Osteoblast (primary cell): Measurements from ENCODE around the gene AIRE. TPM values are rescaled to one million over a fixed set of nuclear protein-coding genes. Genes with fewer than 3 reads are reported as not detected.

ENCODE experiments used
- DNase-seq: peaks from one replicate; pipeline ENCODE4 v3.0.0; 2011; ENCODE audit warnings: low spot score, mixed read lengths; ENCODE audit not compliant: insufficient read length; ENCODE audit errors: missing footprints
- H2AFZ ChIP-seq: 2 replicates; pipeline ENCODE4 v1.6.0; 2011; ENCODE audit warnings: mild to moderate bottlenecking, low read length
- H3K27ac ChIP-seq: 2 replicates; pipeline ENCODE4 v1.5.1; 2011; ENCODE audit warnings: mild to moderate bottlenecking, low read depth, low read length, moderate library complexity
- H3K27me3 ChIP-seq: 2 replicates; pipeline ENCODE4 v1.6.0; 2012; ENCODE audit warnings: mild to moderate bottlenecking, control low read depth, inconsistent platforms, low read length, moderate library complexity; ENCODE audit not compliant: insufficient read depth
- H3K36me3 ChIP-seq: 2 replicates; pipeline ENCODE4 v1.5.1; 2011; ENCODE audit warnings: mild to moderate bottlenecking, low read length, control low read depth, moderate library complexity; ENCODE audit not compliant: insufficient read depth
- H3K4me1 ChIP-seq: 2 replicates; pipeline ENCODE4 v1.5.1; 2011; ENCODE audit warnings: mild to moderate bottlenecking, low read length, control low read depth, moderate library complexity; ENCODE audit not compliant: insufficient read depth
- H3K4me2 ChIP-seq: 2 replicates; pipeline ENCODE4 v1.6.0; 2011; ENCODE audit warnings: mild to moderate bottlenecking, low read length; ENCODE audit not compliant: insufficient read depth
- H3K4me3 ChIP-seq: fragments of 200-600 bp; sonication (generic); 3 replicates; pipeline ENCODE4 v1.5.1; 2012; ENCODE audit warnings: mild to moderate bottlenecking, low read length, inconsistent platforms; ENCODE audit not compliant: insufficient read depth
- H3K79me2 ChIP-seq: 2 replicates; pipeline ENCODE4 v1.6.0; 2012; ENCODE audit warnings: mild to moderate bottlenecking, low read length, control low read depth, inconsistent platforms; ENCODE audit not compliant: insufficient read depth
- H3K9me3 ChIP-seq: 2 replicates; pipeline ENCODE4 v1.5.1; 2011; ENCODE audit warnings: low read depth, low read length, control low read depth
- H4K20me1 ChIP-seq: 2 replicates; pipeline ENCODE4 v1.6.0; 2012; ENCODE audit warnings: mild to moderate bottlenecking, low read length, control low read depth; ENCODE audit not compliant: insufficient read depth
- total RNA-seq: library from RNA; depleted of rRNA; stranded (reverse); fragments of >200 nt; gene quantifications from 2 replicates; pipeline ENCODE4 v1.2.3, GENCODE V29; 2012
- TF ChIP-seq, protein P1 (sequence below): IDR thresholded peaks from 2 replicates; pipeline ENCODE4 v1.5.1; 2011; ENCODE audit warnings: mild to moderate bottlenecking, low read depth, low read length, moderate library complexity; ENCODE audit errors: extremely low read depth

Gene AIRE
- total RNA-seq, 1 donor: not detected

- H3K79me2 ChIP-seq: no peaks in the 10 kb centered on the region
- no peak for DNase-seq
- TF ChIP-seq, protein P1, sequence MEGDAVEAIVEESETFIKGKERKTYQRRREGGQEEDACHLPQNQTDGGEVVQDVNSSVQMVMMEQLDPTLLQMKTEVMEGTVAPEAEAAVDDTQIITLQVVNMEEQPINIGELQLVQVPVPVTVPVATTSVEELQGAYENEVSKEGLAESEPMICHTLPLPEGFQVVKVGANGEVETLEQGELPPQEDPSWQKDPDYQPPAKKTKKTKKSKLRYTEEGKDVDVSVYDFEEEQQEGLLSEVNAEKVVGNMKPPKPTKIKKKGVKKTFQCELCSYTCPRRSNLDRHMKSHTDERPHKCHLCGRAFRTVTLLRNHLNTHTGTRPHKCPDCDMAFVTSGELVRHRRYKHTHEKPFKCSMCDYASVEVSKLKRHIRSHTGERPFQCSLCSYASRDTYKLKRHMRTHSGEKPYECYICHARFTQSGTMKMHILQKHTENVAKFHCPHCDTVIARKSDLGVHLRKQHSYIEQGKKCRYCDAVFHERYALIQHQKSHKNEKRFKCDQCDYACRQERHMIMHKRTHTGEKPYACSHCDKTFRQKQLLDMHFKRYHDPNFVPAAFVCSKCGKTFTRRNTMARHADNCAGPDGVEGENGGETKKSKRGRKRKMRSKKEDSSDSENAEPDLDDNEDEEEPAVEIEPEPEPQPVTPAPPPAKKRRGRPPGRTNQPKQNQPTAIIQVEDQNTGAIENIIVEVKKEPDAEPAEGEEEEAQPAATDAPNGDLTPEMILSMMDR: no peak
Measured at GRCh38 chr21:44329086-44329889, 43.6 kb downstream of the AIRE start.

DNA sequence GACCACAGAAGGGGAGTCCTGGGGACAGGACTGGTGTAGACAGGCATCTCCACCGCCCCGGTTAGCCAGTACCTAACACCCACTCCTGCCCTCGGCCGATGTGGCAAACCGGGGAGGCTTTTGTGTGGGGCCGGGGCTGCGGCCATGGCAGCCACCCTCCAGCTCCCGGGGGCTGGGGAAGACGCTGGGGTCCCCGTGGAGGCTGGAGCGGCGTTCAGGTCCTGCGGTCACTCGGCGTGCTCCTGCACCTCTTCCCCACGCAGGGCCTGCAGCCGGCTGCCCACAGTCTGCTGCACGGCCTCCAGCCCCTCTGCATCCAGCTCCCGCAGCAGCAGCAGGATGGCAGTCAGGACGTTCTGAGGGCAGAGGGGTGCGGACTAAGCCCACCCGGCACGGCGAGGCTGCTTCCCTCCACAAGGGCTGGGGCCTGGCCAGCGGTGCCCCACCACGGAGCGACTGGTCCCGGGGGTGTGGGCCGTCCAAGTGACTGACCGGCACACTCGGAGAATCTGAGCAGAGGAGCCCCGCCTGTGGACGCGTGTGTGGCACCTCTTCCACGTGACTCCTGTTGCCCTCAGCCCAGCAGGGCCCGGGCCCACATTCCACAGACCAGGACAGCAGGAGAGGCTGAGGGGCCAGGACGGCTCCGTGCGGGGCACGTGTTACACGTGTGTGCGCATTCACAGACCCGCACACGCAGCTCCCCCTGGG lies 44.5 kb downstream of the AIRE start:
- H3K9me3 ChIP-seq: no peaks in the 10 kb centered on the region
- no peaks in the 10 kb centered on the region for H3K79me2 ChIP-seq
- no peak overlapping the region for H3K4me3 ChIP-seq
- no peaks in the 10 kb centered on the region for H3K4me1 ChIP-seq
- H4K20me1 ChIP-seq: peaks cover 3% of the 10 kb centered on the region
- TF ChIP-seq, protein P1: no peak
- H3K27ac ChIP-seq: no peak overlapping the region
- DNase-seq: no peak
- H2AFZ ChIP-seq: no peak overlapping the region
- no peaks in the 10 kb centered on the region for H3K27me3 ChIP-seq
- H3K4me2 ChIP-seq: no peak overlapping the region
- no peaks in the 10 kb centered on the region for H3K36me3 ChIP-seq

More at GRCh38 chr21:44329086-44329889, 43.6 kb downstream of the AIRE start:
- Histone ChIP-seq H3K36me3 (no peaks in the 10 kb centered on the region), H3K4me2 (no peak overlapping the region), H3K4me1 (no peaks in the 10 kb centered on the region), H3K27ac (no peak overlapping the region), H3K9me3 (no peaks in the 10 kb centered on the region), H2AFZ (no peak overlapping the region), H4K20me1 (peaks cover 3% of the 10 kb centered on the region), H3K27me3 (no peaks in the 10 kb centered on the region), H3K4me3 (no peak overlapping the region)

DNA sequence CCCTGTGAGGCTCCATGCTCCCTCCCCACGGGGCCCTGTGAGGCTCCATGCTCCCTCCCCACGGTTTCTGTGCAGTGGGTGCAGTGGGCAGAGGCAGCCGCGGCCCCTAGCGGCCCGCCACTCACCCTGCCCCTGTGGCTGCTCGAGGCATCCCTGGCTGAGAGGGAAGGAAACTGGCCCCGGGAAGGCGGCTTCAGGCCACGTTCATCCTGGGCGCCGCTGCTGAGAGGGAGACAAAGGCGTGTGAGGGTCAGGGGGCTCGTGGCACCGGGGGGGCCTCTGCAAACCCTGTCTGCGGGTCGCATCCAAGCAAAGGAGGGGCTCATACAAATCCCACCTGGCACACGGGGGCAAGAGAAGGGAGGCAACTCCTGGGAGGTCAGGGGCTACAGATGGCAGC lies 45.0 kb downstream of the AIRE start:
- no peak overlapping the region for H3K4me3 ChIP-seq
- no peak for DNase-seq
- H4K20me1 ChIP-seq: peaks cover under 1% of the 10 kb centered on the region
- H2AFZ ChIP-seq: no peak overlapping the region
- H3K36me3 ChIP-seq: no peaks in the 10 kb centered on the region
- no peak overlapping the region for H3K27ac ChIP-seq
- no peaks in the 10 kb centered on the region for H3K27me3 ChIP-seq
- TF ChIP-seq, protein P1: no peak
- no peak overlapping the region for H3K4me2 ChIP-seq
- H3K9me3 ChIP-seq: no peaks in the 10 kb centered on the region
- H3K79me2 ChIP-seq: no peaks in the 10 kb centered on the region
- no peaks in the 10 kb centered on the region for H3K4me1 ChIP-seq

GRCh38 chr21:44331209-44331608 lies 45.5 kb downstream of the AIRE start:
- TF ChIP-seq, protein P1: no peak
- Histone ChIP-seq H3K36me3 (peaks cover under 1% of the 10 kb centered on the region), H3K27ac (no peak overlapping the region), H2AFZ (no peak overlapping the region), H3K4me1 (no peaks in the 10 kb centered on the region), H4K20me1 (no peaks in the 10 kb centered on the region), H3K4me3 (no peak overlapping the region), H3K4me2 (no peak overlapping the region), H3K79me2 (no peaks in the 10 kb centered on the region), H3K27me3 (no peaks in the 10 kb centered on the region), H3K9me3 (no peaks in the 10 kb centered on the region)
- no peak for DNase-seq
